Neural cell (in vitro differentiated cells): Measurements from ENCODE around the gene TMEM74B. TPM values are rescaled to one million over a fixed set of nuclear protein-coding genes. Genes with fewer than 3 reads are reported as not detected.

Source experiments
- H2AFZ ChIP-seq: fragments of 200-600, 300-800 bp; sonication (generic), shearing (Covaris generic); 2 replicates; pipeline ENCODE4 v1.6.0; 2014; ENCODE audit warnings: low read depth, mild to moderate bottlenecking, antibody characterized with exemption, low read length, moderate library complexity
- H3F3A ChIP-seq: fragments of 200-600 bp; shearing (Covaris generic); 2 replicates; pipeline ENCODE4 v1.6.1; 2016; ENCODE audit warnings: mild to moderate bottlenecking, moderate library complexity, mixed read lengths, antibody characterized with exemption, low read length; ENCODE audit not compliant: insufficient read depth, poor library complexity, severe bottlenecking
- H3K27ac ChIP-seq: fragments of 200-600, 300-800 bp; sonication (generic), shearing (Covaris generic); 2 replicates; pipeline ENCODE4 v1.5.1; 2014; ENCODE audit warnings: mild to moderate bottlenecking, low read length, moderate library complexity
- H3K27me3 ChIP-seq: fragments of 300-800, 200-600 bp; sonication (generic), shearing (Covaris generic); 2 replicates; pipeline ENCODE4 v1.6.0; 2014; ENCODE audit warnings: mild to moderate bottlenecking, low read depth, low read length, moderate library complexity; ENCODE audit not compliant: insufficient read depth
- H3K36me3 ChIP-seq: fragments of 300-800, 200-600 bp; sonication (generic), shearing (Covaris generic); 2 replicates; pipeline ENCODE4 v1.5.1; 2014; ENCODE audit warnings: mild to moderate bottlenecking, antibody characterized with exemption, low read length, moderate library complexity; ENCODE audit not compliant: insufficient read depth
- H3K4me2 ChIP-seq: fragments of 300-800, 200-600 bp; sonication (generic), shearing (Covaris generic); 2 replicates; pipeline ENCODE4 v1.6.0; 2014; ENCODE audit warnings: mild to moderate bottlenecking, low read length
- H3K4me3 ChIP-seq: fragments of 300-800, 200-600 bp; sonication (generic), shearing (Covaris generic); 2 replicates; pipeline ENCODE4 v1.5.1; 2014; ENCODE audit warnings: mild to moderate bottlenecking, low read length, moderate library complexity
- H3K79me2 ChIP-seq: fragments of 200-600 bp; shearing (Covaris generic); replicated peaks from 2 replicates; pipeline ENCODE4 v1.6.0; 2014; ENCODE audit warnings: mild to moderate bottlenecking, low read length, moderate library complexity; ENCODE audit not compliant: insufficient read depth
- H3K9ac ChIP-seq: fragments of 300-800, 200-600 bp; sonication (generic), shearing (Covaris generic); 2 replicates; pipeline ENCODE4 v1.6.1; 2016; ENCODE audit warnings: mild to moderate bottlenecking, low read length, mixed read lengths
- H3K9me2 ChIP-seq: fragments of 200-600 bp; shearing (Covaris generic); 2 replicates; pipeline ENCODE4 v1.6.1; 2016; ENCODE audit warnings: mild to moderate bottlenecking, low read length, mixed read lengths; ENCODE audit not compliant: insufficient read depth
- H3K9me3 ChIP-seq: fragments of 200-600, 300-800 bp; sonication (generic), shearing (Covaris generic); 2 replicates; pipeline ENCODE4 v1.6.1; 2016; ENCODE audit warnings: mild to moderate bottlenecking, mixed run types, low read length, moderate library complexity, mixed read lengths
- H4K20me1 ChIP-seq: fragments of 200-600 bp; shearing (Covaris generic); 2 replicates; pipeline ENCODE4 v1.6.1; 2016; ENCODE audit warnings: mild to moderate bottlenecking, mixed run types; ENCODE audit not compliant: insufficient read depth
- EP300 ChIP-seq: fragments of 450-650 bp; conservative IDR thresholded peaks from 2 replicates; pipeline ENCODE4 v1.6.1; 2014; ENCODE audit warnings: antibody characterized with exemption, mild to moderate bottlenecking, moderate library complexity; ENCODE audit not compliant: poor library complexity, severe bottlenecking
- EZH2 ChIP-seq: fragments of 200-600, 300-800 bp; shearing (Covaris generic), sonication (generic); IDR thresholded peaks from 2 replicates; pipeline ENCODE4 v1.6.1; 2014; ENCODE audit warnings: antibody characterized with exemption, low read length, borderline replicate concordance, mild to moderate bottlenecking; ENCODE audit not compliant: insufficient read depth, poor library complexity, severe bottlenecking
- MXI1 ChIP-seq: fragments of 450-650 bp; conservative IDR thresholded peaks from 2 replicates; pipeline ENCODE4 v1.6.1; 2014; ENCODE audit warnings: antibody characterized with exemption, mild to moderate bottlenecking; ENCODE audit not compliant: poor library complexity, severe bottlenecking
- POLR2AphosphoS5 ChIP-seq: IDR thresholded peaks from 2 replicates; pipeline ENCODE4 v1.6.1; 2012
- RAD21 ChIP-seq: fragments of 450-650 bp; conservative IDR thresholded peaks from 2 replicates; pipeline ENCODE4 v1.6.1; 2014; ENCODE audit warnings: antibody characterized with exemption, mild to moderate bottlenecking, moderate library complexity
- SMC3 ChIP-seq: fragments of 450-650 bp; conservative IDR thresholded peaks from 2 replicates; pipeline ENCODE4 v1.6.1; 2014; ENCODE audit warnings: antibody characterized with exemption, mild to moderate bottlenecking, moderate library complexity; ENCODE audit not compliant: poor library complexity
- polyA plus RNA-seq: library from polyadenylated mRNA; depleted of rRNA; stranded (reverse); fragments of >200 nt; gene quantifications from 2 replicates; pipeline ENCODE4 v1.2.3, GENCODE V29; 2014
- TF ChIP-seq, protein P1 (sequence below): IDR thresholded peaks from 2 replicates; pipeline ENCODE4 v1.6.1; 2012; ENCODE audit warnings: borderline replicate concordance

TMEM74B gene
- polyA plus RNA-seq, 1 donor from 2014 or later = 155 TPM

- H3K27ac ChIP-seq = no peak overlapping the region
- no peaks in the 10 kb centered on the region for H3K36me3 ChIP-seq
- peaks cover 27% of the 10 kb centered on the region for H3K27me3 ChIP-seq
- no peak overlapping the region for H3K9ac ChIP-seq
- H4K20me1 ChIP-seq = no peaks in the 10 kb centered on the region
- no peaks in the 10 kb centered on the region for H3K9me3 ChIP-seq
- no peaks in the 10 kb centered on the region for H3F3A ChIP-seq
- no peak overlapping the region for H3K4me2 ChIP-seq
- no peak for TF ChIP-seq MXI1
- TF ChIP-seq, protein P1, sequence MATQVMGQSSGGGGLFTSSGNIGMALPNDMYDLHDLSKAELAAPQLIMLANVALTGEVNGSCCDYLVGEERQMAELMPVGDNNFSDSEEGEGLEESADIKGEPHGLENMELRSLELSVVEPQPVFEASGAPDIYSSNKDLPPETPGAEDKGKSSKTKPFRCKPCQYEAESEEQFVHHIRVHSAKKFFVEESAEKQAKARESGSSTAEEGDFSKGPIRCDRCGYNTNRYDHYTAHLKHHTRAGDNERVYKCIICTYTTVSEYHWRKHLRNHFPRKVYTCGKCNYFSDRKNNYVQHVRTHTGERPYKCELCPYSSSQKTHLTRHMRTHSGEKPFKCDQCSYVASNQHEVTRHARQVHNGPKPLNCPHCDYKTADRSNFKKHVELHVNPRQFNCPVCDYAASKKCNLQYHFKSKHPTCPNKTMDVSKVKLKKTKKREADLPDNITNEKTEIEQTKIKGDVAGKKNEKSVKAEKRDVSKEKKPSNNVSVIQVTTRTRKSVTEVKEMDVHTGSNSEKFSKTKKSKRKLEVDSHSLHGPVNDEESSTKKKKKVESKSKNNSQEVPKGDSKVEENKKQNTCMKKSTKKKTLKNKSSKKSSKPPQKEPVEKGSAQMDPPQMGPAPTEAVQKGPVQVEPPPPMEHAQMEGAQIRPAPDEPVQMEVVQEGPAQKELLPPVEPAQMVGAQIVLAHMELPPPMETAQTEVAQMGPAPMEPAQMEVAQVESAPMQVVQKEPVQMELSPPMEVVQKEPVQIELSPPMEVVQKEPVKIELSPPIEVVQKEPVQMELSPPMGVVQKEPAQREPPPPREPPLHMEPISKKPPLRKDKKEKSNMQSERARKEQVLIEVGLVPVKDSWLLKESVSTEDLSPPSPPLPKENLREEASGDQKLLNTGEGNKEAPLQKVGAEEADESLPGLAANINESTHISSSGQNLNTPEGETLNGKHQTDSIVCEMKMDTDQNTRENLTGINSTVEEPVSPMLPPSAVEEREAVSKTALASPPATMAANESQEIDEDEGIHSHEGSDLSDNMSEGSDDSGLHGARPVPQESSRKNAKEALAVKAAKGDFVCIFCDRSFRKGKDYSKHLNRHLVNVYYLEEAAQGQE = no peak
- no peak for TF ChIP-seq RAD21
- H3K4me3 ChIP-seq = no peak overlapping the region
- no peaks in the 10 kb centered on the region for H3K9me2 ChIP-seq
- no peak overlapping the region for H2AFZ ChIP-seq
- no peaks in the 10 kb centered on the region for H3K79me2 ChIP-seq
These were observed 44.8 kb upstream of the TMEM74B start for GRCh38 chr20:1229541-1229940.

- H3K36me3 ChIP-seq = no peaks in the 10 kb centered on the region
- H3K79me2 ChIP-seq = no peaks in the 10 kb centered on the region
- H3F3A ChIP-seq = no peaks in the 10 kb centered on the region
- no peaks in the 10 kb centered on the region for H3K9me2 ChIP-seq
- peak within 1 kb of the TSS; percentile 51 for H2AFZ ChIP-seq
- peak; percentile 27 for TF ChIP-seq RAD21
- TF ChIP-seq, protein P1 = no peak
- TF ChIP-seq MXI1 = peak; percentile 34
- H3K4me3 ChIP-seq = peak within 1 kb of the TSS; percentile 80
- H3K9me3 ChIP-seq = no peaks in the 10 kb centered on the region
- H4K20me1 ChIP-seq = no peaks in the 10 kb centered on the region
- peaks cover 31% of the 10 kb centered on the region for H3K27me3 ChIP-seq
- H3K9ac ChIP-seq = peak within 1 kb of the TSS; percentile 61
- peak within 1 kb of the TSS; percentile 59 for H3K4me2 ChIP-seq
- no peak within 1 kb of the TSS for H3K27ac ChIP-seq
These were observed 41.2 kb upstream of the TMEM74B start, which contains the start of gene RAD21L1 for GRCh38 chr20:1225783-1226654. TSS of gene RAD21L1 (plus strand) at chr20:1226044. CDS start at chr20:1228454, 2,410 bp downstream.

DNA sequence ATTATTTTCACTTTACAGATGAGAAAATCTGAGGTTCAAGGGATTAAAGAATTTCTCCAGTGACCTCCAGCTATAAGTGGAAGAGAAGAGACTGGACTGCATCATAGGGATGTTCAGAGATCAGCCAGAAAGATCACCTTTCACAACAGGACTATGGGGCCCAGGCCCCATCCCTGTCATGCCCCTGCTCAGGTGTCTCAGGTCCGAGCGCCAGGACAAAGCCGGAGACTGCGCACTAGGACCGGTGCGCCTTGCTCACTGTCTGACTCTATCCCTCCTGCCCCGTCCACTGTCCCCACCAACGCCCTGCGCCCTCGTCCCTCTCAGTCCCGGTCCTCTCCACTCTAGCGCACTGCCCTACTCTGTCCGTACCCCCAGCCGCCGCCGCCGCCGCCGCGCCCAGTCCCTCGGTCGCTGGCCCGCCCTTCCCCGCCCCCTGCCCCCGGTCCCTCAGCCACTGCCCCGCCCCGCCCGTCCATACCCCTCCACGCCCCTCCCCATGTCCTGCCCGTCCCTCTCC is 40.5 kb upstream of the TMEM74B start:
- Histone ChIP-seq H3K9ac (peak overlapping the region; percentile 61), H4K20me1 (no peaks in the 10 kb centered on the region), H3K79me2 (no peaks in the 10 kb centered on the region), H3F3A (no peaks in the 10 kb centered on the region), H3K9me3 (no peaks in the 10 kb centered on the region), H3K4me2 (peak overlapping the region; percentile 59), H3K36me3 (no peaks in the 10 kb centered on the region), H3K27me3 (peaks cover 31% of the 10 kb centered on the region), H3K4me3 (peak overlapping the region; percentile 80), H2AFZ (peak overlapping the region; percentile 51), H3K27ac (no peak overlapping the region), H3K9me2 (no peaks in the 10 kb centered on the region)
- TF ChIP-seq POLR2AphosphoS5 (no peak), EZH2 (no peak), EP300 (no peak), MXI1 (no peak), SMC3 (no peak)
- TF ChIP-seq, protein P1 = no peak
